Measurements from ENCODE around the gene OPN1MW.
"Not testable (repeated sequence)": the region's sequence is repeated elsewhere in the genome, so short reads cannot be mapped to it uniquely, and the experiment has no call there.

The OPN1MW gene

DNA sequence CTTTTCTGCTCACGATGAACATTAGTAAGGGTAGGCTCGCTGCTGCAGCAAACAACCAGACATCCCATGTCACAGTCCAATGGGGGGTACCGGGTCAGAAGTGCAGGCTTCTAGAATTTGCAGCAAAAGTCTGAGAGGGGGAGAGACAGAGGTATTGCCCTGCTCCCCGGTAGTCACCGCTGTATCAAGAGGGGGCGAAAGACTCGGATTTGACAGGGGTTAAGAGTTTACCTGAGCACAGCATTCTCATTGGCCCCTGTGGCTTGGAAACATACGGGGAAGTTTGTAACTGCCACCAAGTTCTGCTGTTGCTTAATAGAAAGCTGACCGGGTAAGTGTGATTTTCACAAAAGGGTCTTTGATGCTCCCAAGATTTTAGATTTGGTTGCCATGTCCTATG lies 28.7 kb downstream of the OPN1MW start:
- DNase-seq (ENCODE audit: low spot score) = not testable (repeated sequence)

DNA sequence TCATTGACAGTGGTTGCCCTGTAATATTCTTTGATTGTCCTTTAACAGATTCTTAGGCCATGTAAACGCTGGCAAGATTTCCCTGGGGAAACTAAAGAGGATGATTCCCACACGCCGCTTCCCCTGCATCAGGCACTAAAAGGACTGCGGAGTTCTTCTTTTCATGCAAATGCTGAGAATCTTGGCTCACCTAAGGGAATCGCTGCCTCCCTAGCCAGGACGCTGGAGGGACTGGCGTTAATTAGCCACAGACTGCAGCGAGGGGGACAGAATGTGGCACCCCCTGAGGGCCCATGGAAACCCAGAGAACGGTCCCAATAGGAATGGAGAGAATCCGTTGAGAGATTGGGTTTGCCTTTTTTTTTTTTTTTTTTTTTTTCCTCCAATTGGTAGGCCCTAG lies 29.1 kb downstream of the OPN1MW start:
- not testable (repeated sequence) for DNase-seq (ENCODE audit: low spot score)

DNA sequence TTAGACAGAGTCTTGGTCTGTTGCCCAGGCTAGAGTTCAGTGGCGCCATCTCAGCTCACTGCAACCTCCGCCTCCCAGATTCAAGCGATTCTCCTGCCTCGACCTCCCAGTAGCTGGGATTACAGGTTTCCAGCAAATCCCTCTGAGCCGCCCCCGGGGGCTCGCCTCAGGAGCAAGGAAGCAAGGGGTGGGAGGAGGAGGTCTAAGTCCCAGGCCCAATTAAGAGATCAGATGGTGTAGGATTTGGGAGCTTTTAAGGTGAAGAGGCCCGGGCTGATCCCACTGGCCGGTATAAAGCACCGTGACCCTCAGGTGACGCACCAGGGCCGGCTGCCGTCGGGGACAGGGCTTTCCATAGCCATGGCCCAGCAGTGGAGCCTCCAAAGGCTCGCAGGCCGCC lies 37.1 kb downstream of the OPN1MW start, which contains the start of gene OPN1MW2:
TSS of gene OPN1MW2 (plus strand) at position 301 of the 400 bp plus-strand sequence. CDS start at position 361, 60 bp downstream.
- not testable (repeated sequence) for DNase-seq (ENCODE audit: low spot score)

DNA sequence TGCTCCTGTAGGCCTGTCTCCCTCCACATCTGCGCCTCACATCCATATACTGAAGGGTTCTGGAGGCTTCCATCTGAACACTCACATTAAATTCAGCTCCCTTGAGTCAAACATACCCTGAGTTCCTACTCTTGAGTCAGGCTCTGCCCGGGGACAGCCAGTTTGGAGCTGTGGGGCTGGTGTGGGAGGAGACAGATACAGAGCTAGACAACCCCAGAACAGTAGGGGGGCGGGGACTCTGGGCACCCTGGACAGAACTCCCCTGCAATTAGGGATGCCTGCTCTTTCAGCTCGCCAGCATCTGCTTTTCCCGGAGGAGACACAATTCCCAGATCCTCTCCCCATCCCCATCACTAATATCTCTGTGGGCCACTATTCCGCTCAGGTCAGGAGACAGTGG lies 42.9 kb downstream of the OPN1MW start:
- not testable (repeated sequence) for DNase-seq (ENCODE audit: low spot score)

DNA sequence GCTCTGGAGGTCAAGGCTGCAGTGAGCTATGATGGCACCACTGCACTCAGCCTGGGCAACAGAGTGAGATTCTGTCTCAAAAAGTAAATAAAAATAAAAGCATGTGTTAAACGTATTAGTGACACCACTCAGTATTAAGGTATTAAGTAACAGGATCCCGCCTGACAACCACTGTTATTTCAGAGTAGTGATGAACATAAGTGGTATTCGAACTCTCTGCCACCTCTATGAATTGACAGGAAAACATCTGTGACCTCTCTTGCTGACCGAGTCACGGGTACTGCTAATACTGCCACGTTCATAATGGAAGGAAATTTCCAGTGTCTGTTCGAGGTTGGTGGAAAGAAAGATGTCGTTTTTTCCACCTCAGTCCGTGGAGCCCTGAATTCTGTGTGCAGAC lies 44.3 kb downstream of the OPN1MW start:
- not testable (repeated sequence) for DNase-seq (ENCODE audit: low spot score)

DNA sequence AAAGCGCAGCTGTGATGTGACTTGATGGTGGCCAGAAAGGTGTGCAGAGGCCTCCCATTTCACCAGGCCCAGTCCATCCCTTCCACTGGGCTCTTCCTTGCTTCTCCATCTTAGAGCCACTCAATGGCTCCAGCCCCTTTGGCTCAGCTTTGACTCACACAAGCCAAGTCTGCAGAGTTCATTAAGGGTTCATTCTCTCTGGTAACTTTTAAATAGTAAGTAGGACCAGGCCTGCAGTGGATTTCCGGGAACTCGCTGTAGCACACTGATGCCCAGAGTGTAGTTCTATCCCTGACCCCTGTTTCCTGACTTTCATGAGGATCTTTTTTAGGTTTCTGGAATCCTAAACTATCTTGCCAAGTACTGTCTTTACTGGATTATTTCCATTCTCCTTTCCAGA lies 49.0 kb downstream of the OPN1MW start:
- not testable (repeated sequence) for DNase-seq (ENCODE audit: low spot score)

DNA sequence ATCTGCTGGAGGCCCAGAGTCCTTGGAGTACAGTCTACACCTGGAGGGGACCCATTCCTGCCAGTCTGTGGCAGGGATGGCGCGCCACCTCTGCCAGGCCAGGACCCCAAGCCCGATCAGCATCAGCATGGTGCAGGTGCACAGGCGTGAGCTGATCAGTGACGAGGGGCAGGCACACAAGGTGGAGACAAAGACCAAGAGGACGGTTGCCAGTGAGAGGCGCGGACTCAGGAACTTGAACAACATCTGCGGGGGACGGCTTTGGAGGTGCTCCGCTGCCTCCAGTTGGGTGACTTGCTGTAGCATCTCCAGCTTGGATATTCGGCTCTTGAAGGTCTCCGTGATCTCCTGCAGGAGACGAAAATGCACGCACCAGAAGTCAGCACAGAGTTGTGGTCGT lies 51.2 kb downstream of the OPN1MW start:
- not testable (repeated sequence) for DNase-seq (ENCODE audit: low spot score)

DNA sequence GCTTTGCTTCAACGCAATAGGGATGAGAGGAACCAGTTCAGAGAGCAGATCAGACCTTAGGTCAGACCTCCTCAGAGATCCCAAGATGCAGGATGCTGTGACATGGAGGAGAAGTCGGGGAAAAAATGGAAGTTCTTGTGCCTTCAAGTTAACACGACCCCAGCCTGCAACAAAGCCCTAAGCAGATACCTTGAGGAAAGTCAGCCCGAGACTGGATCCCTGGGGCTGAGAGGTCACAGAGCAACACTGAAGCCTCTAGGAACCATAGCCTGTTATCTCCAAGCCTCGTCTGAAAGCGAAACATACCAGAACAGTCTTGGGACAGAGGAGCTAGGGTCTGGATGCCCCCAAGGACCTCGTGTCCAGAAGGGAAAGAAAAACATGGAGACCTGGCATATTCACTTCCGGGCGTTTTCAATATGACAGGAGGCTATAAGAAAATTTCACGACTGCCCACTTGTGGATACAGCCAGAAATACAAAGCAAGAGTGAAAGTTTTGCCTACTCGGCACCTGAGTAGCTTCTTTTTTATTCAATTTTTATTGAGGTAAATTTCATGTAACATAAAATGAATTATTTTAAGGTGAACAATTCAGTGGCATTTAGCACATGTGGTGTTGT lies 56.7 kb downstream of the OPN1MW start:
- DNase-seq (ENCODE audit: low spot score) = not testable (repeated sequence)

DNA sequence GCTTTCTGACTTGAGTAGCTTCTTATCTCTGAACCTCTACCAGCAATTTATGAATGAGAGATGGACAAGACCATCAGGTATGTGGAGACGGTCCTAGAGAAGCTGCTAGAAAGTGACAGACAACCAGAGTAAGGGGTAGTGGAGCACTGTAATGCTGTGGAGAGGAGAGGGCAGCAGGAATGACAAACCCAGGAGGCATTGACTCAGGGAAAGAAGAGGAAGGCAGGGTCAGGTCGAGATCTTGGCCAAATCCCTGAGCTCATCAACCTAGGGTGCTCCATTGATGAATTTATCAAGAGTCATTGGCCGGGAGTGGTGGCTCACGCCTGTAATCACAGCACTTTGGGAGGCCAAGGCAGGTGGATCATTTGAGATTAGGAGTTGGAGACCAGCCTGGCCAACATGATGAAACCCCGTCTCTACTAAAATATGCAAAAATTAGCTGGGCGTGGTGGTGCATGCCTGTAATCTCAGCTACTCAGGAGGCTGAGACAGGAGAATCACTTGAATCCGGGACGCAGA lies 57.6 kb downstream of the OPN1MW start:
- DNase-seq (ENCODE audit: low spot score) = not testable (repeated sequence)
